SH-SY5Y (cell line): Measurements from ENCODE around the gene IRX5.

Experiments used
- GATA2 ChIP-seq: IDR thresholded peaks from 2 replicates; pipeline ENCODE4 v1.6.1; 2011; ENCODE audit warnings: mild to moderate bottlenecking, low read depth, low read length
- GATA3 ChIP-seq: IDR thresholded peaks from 2 replicates; pipeline ENCODE4 v1.6.1; 2011; ENCODE audit warnings: low read depth, mild to moderate bottlenecking, low read length, moderate library complexity

DNA sequence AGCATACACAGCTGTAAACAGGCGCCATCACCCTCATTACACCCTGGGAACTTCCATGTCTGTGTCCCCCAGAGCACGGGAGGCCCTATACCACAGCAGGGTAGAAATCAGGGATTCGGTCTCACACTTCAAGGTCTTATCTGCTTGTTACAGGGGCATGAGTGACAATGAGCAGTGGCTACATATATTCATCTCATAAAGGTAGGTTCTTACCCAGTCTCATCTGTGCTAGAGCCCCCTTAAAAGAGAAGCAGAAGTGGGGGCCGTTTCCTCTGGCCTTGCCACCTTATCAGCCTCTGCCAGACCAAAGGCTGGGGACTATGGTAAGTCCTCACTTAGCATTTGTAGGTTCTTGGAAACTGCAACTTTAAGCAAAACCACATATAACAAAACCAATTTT is 46.5 kb downstream of the IRX5 start:
- TF ChIP-seq GATA2 (no peak), GATA3 (no peak)
